Lung (tissue), 12 donors: ENCODE measurements around the gene ARMS2. TPM values are rescaled to one million over a fixed set of nuclear protein-coding genes. Genes with fewer than 3 reads are reported as not detected.

ENCODE experiments used
- ATAC-seq: fragments of 200-7000 bp; cut with Tn5 transposase; one replicate; pipeline ENCODE4 v1.9.1; 2020; ENCODE audit warnings: moderate number of reproducible peaks; ENCODE audit not compliant: insufficient read depth, low FRiP score
- DNase-seq, 3 donors: peaks; one replicate each; pipeline ENCODE4 v3.0.0-alpha.2; 2013 to 2017
- H3K27ac ChIP-seq, 2 donors: one replicate each; pipeline ENCODE4 v1.5.1; 2013; ENCODE audit warnings: mild to moderate bottlenecking in 2 of 2, moderate library complexity in 2 of 2, control low read depth in 1 of 2, inconsistent platforms in 1 of 2, low read depth in 1 of 2, low read length in 1 of 2
- H3K27me3 ChIP-seq, 3 donors: one replicate each; pipeline ENCODE4 v1.5.1; 2013; ENCODE audit warnings: low read length in 2 of 3; ENCODE audit not compliant: control insufficient read depth in 3 of 3, insufficient read depth in 3 of 3
- H3K36me3 ChIP-seq, 4 donors: one replicate each; pipeline ENCODE4 v1.5.1; 2013; ENCODE audit warnings: low read length in 4 of 4, mild to moderate bottlenecking in 1 of 4, moderate library complexity in 1 of 4; ENCODE audit not compliant: control insufficient read depth in 4 of 4, insufficient read depth in 4 of 4
- H3K4me1 ChIP-seq, 5 donors: one replicate each; pipeline ENCODE4 v1.5.1; 2013; ENCODE audit warnings: low read length in 5 of 5, mild to moderate bottlenecking in 2 of 5, moderate library complexity in 1 of 5; ENCODE audit not compliant: control insufficient read depth in 5 of 5, insufficient read depth in 5 of 5
- H3K4me3 ChIP-seq: one replicate; pipeline ENCODE4 v1.5.1; 2013; ENCODE audit warnings: mild to moderate bottlenecking, control low read depth, moderate library complexity
- H3K9ac ChIP-seq, 2 donors: one replicate each; pipeline ENCODE4 v1.5.1; 2013; ENCODE audit warnings: low read length in 2 of 2, control low read depth in 1 of 2; ENCODE audit not compliant: insufficient read depth in 1 of 2
- H3K9me3 ChIP-seq, 4 donors: one replicate each; pipeline ENCODE4 v1.5.1; 2013; ENCODE audit warnings: low read length in 3 of 4, mild to moderate bottlenecking in 1 of 4, moderate library complexity in 1 of 4; ENCODE audit not compliant: control insufficient read depth in 4 of 4, insufficient read depth in 3 of 4
- WGBS, 2 donors: extraction: QIAGEN DNeasy Blood & Tissue Kit; methylation state at CpG; one replicate each; pipeline ENCODE4 v1.1.7; 2013; 5-methylcytosine and 5-hydroxymethylcytosine counted together
- polyA plus RNA-seq, 2 donors: library from polyadenylated mRNA; stranded (reverse); fragments of 200-250 nt; gene quantifications; one replicate each; pipeline ENCODE4 v1.2.1, GENCODE V29; 2013
- total RNA-seq, 2 donors: library from RNA; depleted of rRNA in 1 of 2; stranded (reverse); fragments of >200 nt in 1 of 2; gene quantifications; one replicate each; pipeline ENCODE4 v1.2.1, GENCODE V29; 2014 to 2021
- TF ChIP-seq, protein P1 (sequence below): IDR thresholded peaks from 2 replicates; pipeline ENCODE4 v1.5.1; 2012; ENCODE audit warnings: mild to moderate bottlenecking; ENCODE audit errors: control extremely low read depth, extremely low read depth
- donor health status: control.
- donor health status: control.
- donor health status: Bipolar disorder and iron deficiency.
- donor health status: healthy.
- donor health status: DM: yes; HTN: yes; CAD: no.

The ARMS2 gene
- total and polyA plus RNA-seq, 4 donors, result not detected

DNA sequence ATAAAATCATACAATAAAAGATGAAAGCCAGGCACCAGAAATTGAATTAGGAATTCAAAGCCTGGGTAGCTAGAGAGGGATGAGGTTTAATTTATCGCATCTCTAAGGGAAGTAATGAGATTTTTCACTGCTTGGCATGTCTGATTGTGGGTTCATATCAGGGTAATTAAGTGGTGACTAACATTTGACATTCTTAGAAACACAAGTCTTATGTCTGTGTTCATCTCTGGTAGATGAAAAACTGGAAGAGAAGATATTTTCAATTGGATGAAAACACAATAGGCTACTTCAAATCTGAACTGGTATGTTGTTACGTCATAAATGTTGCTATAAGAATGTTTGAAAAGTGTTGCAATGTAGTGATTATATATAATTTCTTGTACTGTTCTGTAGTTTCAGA, 36.8 kb upstream of the ARMS2 start:
- TF ChIP-seq, protein P1, sequence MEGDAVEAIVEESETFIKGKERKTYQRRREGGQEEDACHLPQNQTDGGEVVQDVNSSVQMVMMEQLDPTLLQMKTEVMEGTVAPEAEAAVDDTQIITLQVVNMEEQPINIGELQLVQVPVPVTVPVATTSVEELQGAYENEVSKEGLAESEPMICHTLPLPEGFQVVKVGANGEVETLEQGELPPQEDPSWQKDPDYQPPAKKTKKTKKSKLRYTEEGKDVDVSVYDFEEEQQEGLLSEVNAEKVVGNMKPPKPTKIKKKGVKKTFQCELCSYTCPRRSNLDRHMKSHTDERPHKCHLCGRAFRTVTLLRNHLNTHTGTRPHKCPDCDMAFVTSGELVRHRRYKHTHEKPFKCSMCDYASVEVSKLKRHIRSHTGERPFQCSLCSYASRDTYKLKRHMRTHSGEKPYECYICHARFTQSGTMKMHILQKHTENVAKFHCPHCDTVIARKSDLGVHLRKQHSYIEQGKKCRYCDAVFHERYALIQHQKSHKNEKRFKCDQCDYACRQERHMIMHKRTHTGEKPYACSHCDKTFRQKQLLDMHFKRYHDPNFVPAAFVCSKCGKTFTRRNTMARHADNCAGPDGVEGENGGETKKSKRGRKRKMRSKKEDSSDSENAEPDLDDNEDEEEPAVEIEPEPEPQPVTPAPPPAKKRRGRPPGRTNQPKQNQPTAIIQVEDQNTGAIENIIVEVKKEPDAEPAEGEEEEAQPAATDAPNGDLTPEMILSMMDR, result no peak
- Histone ChIP-seq H3K4me1 (peaks cover 0 to 9% (median 0%) of the 10 kb centered on the region in 5 donors), H3K36me3 (peaks cover 0 to 23% (median 6%) of the 10 kb centered on the region in 4 donors), H3K4me3 (no peak overlapping the region), H3K9me3 (no peaks in the 10 kb centered on the region), H3K9ac (no peak overlapping the region), H3K27me3 (no peaks in the 10 kb centered on the region), H3K27ac (no peak overlapping the region)
- ATAC-seq (no peak), DNase-seq (no peak)
- 83 to 84% methylated on average over 2 of the region's 2 CpGs for WGBS, 2 donors

DNA sequence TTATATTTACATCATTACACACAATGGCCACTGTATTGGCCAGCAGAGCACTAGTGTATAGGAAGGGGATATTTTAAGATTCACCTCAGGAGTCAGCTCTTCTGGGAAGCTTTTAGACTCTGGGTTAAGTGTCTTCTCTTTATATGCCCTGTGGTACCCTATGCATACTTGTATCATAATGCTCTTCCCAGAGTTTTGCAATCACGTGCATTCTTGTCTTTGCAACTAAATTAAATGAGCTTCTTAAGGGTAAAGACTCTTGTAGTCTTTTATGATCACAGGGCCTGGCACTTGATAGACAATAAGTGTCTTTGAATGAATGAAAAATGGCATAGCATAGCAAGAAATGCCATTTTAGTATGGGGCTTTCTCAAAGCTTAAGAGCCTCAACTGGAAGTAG, 35.4 kb upstream of the ARMS2 start:
- H3K27ac ChIP-seq, result no peak overlapping the region

DNA sequence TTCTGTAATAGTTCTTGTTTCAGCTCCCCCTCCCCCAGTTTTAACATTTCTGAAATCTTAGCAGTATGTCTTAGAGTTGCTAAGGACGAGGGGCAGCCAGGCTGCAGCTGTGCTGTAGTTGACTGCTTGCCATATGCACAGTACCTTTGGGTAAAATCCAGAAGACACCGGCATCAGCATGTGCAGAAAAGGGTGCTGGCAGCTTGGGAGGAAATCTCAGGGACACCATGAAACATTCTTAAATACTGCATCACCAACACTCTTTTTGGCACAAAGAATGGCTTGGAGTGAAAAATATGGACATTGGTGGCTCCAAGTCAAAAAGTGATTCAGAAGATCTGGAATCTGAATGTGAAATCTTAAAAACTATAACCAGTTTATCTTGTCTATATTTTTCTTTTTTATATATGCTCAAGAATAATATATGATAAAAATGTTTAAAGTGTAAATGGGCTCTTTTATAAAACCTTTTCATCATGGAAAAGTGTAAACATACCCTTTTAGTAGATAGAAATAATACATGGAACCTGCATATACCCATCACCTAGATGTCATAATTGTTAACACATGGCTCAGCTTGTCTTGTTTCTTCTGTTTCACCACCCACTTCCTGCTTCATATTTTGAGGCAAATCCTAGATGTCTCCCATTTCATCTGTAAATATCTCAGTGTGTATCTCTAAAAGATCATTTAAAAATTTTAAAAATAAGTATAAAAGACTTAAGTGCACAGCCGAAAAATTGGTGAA, 34.4 kb upstream of the ARMS2 start:
- H3K4me3 ChIP-seq, result no peak overlapping the region
- peaks cover 0 to 21% (median 6%) of the 10 kb centered on the region in 4 donors for H3K36me3 ChIP-seq
- no peak overlapping the region for H3K9ac ChIP-seq
- H3K9me3 ChIP-seq, result no peaks in the 10 kb centered on the region
- WGBS, 2 donors, result 73 to 87% methylated on average over 3 of the region's 3 CpGs
- TF ChIP-seq, protein P1, result no peak
- H3K27me3 ChIP-seq, result no peaks in the 10 kb centered on the region
- peaks cover 0 to 9% (median 0%) of the 10 kb centered on the region in 5 donors for H3K4me1 ChIP-seq
- ATAC-seq (no peak), DNase-seq (peak; percentile 28 to 59 (median 45))
- H3K27ac ChIP-seq, result no peak overlapping the region

More for the DNA sequence above, 35.4 kb upstream of the ARMS2 start:
- ATAC-seq (no peak), DNase-seq (no peak)
- peaks cover 0 to 21% (median 6%) of the 10 kb centered on the region in 4 donors for H3K36me3 ChIP-seq
- TF ChIP-seq, protein P1, result no peak
- H3K4me1 ChIP-seq, result peaks cover 0 to 9% (median 0%) of the 10 kb centered on the region in 5 donors
- 69 to 79% methylated on average over 1 of the region's 1 CpG for WGBS, 2 donors
- no peaks in the 10 kb centered on the region for H3K27me3 ChIP-seq
- H3K9ac ChIP-seq, result no peak overlapping the region
- H3K9me3 ChIP-seq, result no peaks in the 10 kb centered on the region
- no peak overlapping the region for H3K4me3 ChIP-seq

DNA sequence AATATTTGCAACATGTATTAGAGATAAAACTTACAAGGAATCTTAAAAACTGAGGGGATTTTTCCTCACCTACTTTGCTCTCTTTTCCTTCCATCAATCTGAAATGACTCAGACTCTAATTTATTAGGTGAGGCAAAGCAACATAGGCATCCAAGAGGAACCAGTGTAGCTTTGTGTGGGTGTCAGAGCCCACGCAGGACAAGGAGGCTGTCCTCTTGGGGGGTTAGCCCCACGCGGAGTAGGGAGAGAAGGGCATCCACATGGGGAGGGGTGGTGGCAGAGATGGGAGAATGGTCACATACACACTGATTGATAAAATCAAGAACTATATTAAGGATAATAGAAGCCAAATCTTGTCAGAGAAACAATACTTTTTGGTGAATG, 33.8 kb upstream of the ARMS2 start:
- peak overlapping the region in 1 of 2 donors; percentile 49 for H3K27ac ChIP-seq
- 87 to 95% methylated on average over 3 of the region's 3 CpGs for WGBS, 2 donors
- no peak overlapping the region for H3K4me3 ChIP-seq
- H3K9me3 ChIP-seq, result no peaks in the 10 kb centered on the region
- H3K4me1 ChIP-seq, result peaks cover 0 to 9% (median 0%) of the 10 kb centered on the region in 5 donors
- no peaks in the 10 kb centered on the region for H3K27me3 ChIP-seq
- DNase-seq (no peak), ATAC-seq (no peak)
- TF ChIP-seq, protein P1, result no peak
- no peak overlapping the region for H3K9ac ChIP-seq
- peaks cover 0 to 17% (median 4%) of the 10 kb centered on the region in 4 donors for H3K36me3 ChIP-seq
